ENCODE measurements around the gene CAMK1D. TPM values are rescaled to one million over a fixed set of nuclear protein-coding genes. Genes with fewer than 3 reads are reported as not detected.

Gene CAMK1D
- total RNA-seq, 4 donors from 2014 or later, result 29.7 to 36.7 (median 33.3) TPM

DNA sequence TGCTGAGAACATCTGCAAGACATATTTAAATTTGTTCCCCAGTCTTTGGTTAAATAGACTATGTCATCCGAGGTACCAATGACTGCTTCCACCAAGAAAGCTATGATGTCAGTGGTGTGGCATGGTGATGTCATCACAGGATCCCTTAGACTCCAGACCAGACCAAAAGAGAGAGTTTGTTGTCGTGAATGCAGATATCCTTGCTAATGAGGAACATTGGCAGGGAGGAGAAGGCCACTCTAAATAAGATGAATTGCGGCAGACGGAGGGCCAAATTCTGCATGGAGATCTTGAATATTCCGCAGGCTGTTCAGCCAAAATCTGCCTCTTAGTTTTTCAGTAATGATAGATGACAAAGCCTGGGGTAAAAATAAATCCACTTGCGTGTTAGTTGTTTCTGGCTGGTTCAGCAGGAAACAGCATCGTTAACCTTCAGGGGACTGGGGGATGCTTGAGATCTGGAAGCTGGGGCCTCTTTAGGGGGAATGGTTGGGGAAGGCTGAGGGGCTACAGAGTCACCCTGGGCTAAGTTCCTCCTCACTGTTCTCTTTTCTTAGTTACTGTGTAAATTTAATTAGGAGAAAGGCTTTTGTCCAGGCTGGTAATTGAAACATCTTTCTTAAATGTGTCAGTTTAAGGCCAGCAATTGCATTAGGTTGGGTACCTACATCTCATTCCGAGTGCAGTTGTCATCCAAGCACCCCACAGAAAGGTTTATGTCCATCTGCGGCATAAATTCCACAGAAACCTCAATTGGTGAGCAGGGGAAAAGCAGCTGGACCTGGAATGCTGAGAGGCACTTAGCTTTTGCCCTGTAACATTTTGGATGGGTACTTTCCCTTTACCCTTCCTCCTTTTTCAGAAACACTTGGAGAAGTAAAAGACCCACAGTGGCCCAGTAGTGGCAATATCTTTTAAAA lies 11.6 kb upstream of the CAMK1D start:
- intact Hi-C loops (cut with DNase I; ENCODE audit: low total_unique reads), result no loop called here
- WGBS, 2 donors, result 57 to 72% methylated on average over 9 of the region's 9 CpGs
- DNase-seq (ENCODE audit: low spot score in 2 of 2), result no peak
- TF ChIP-seq, protein P1, sequence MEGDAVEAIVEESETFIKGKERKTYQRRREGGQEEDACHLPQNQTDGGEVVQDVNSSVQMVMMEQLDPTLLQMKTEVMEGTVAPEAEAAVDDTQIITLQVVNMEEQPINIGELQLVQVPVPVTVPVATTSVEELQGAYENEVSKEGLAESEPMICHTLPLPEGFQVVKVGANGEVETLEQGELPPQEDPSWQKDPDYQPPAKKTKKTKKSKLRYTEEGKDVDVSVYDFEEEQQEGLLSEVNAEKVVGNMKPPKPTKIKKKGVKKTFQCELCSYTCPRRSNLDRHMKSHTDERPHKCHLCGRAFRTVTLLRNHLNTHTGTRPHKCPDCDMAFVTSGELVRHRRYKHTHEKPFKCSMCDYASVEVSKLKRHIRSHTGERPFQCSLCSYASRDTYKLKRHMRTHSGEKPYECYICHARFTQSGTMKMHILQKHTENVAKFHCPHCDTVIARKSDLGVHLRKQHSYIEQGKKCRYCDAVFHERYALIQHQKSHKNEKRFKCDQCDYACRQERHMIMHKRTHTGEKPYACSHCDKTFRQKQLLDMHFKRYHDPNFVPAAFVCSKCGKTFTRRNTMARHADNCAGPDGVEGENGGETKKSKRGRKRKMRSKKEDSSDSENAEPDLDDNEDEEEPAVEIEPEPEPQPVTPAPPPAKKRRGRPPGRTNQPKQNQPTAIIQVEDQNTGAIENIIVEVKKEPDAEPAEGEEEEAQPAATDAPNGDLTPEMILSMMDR (IDR thresholded peaks at IDR 0.05), result no peak
- TF ChIP-seq POLR2A (IDR thresholded peaks at IDR 0.05), result no peak
- no peak overlapping the region for H3K4me3 ChIP-seq (ENCODE audit: low read depth, poor library complexity, severe bottlenecking)

- no peak overlapping the region for H3K4me3 ChIP-seq (ENCODE audit: low read depth, poor library complexity, severe bottlenecking)
- WGBS, 2 donors, result 75 to 80% methylated on average over 4 of the region's 4 CpGs
- TF ChIP-seq, protein P1 (IDR thresholded peaks at IDR 0.05), result no peak
- no peak for TF ChIP-seq POLR2A (IDR thresholded peaks at IDR 0.05)
- intact Hi-C loops (cut with DNase I; ENCODE audit: low total_unique reads), result no loop called here
- no peak for DNase-seq (ENCODE audit: low spot score in 2 of 2)
These were observed 10.4 kb upstream of the CAMK1D start for GRCh38 chr10:12338981-12339380.

GRCh38 chr10:12340371-12340770 lies 9.0 kb upstream of the CAMK1D start:
- WGBS, 2 donors, result 95% methylated on average over 7 of the region's 7 CpGs
- no peak for TF ChIP-seq POLR2A (IDR thresholded peaks at IDR 0.05)
- TF ChIP-seq, protein P1 (IDR thresholded peaks at IDR 0.05), result no peak
- no peak for DNase-seq (ENCODE audit: low spot score in 2 of 2)
- intact Hi-C loops (cut with DNase I; ENCODE audit: low total_unique reads), result no loop called here
- H3K4me3 ChIP-seq (ENCODE audit: low read depth, poor library complexity, severe bottlenecking), result no peak overlapping the region

- intact Hi-C loops (cut with DNase I; ENCODE audit: low total_unique reads), result no loop called here
These were observed 8.4 kb upstream of the CAMK1D start for GRCh38 chr10:12340937-12341336.

GRCh38 chr10:12341526-12341925 lies 7.8 kb upstream of the CAMK1D start:
- no peak for DNase-seq (ENCODE audit: low spot score in 2 of 2)
- TF ChIP-seq, protein P1 (IDR thresholded peaks at IDR 0.05), result no peak
- no peak for TF ChIP-seq POLR2A (IDR thresholded peaks at IDR 0.05)
- H3K4me3 ChIP-seq (ENCODE audit: low read depth, poor library complexity, severe bottlenecking), result no peak overlapping the region
- 80 to 83% methylated on average over 6 of the region's 6 CpGs for WGBS, 2 donors
- intact Hi-C loops (cut with DNase I; ENCODE audit: low total_unique reads), result no loop called here

More at GRCh38 chr10:12340937-12341336, 8.4 kb upstream of the CAMK1D start:
- no peak overlapping the region for H3K4me3 ChIP-seq (ENCODE audit: low read depth, poor library complexity, severe bottlenecking)
- TF ChIP-seq, protein P1 (IDR thresholded peaks at IDR 0.05), result no peak
- TF ChIP-seq POLR2A (IDR thresholded peaks at IDR 0.05), result no peak
- no peak for DNase-seq (ENCODE audit: low spot score in 2 of 2)
- 71 to 79% methylated on average over 6 of the region's 6 CpGs for WGBS, 2 donors
